Right atrium auricular region (tissue), 2 donors: Measurements from ENCODE around the gene PPP1R14D. TPM values are rescaled to one million over a fixed set of nuclear protein-coding genes. Genes with fewer than 3 reads are reported as not detected.

Experiments used
- DNase-seq: peaks from one replicate; pipeline ENCODE4 v3.0.0-alpha.2; 2019; ENCODE audit warnings: low spot score
- H3K27ac ChIP-seq, 2 donors: fragments of 200-600 bp; sonication (generic); 1 replicate in 1 of 2; 2 replicates in 1 of 2; pipeline ENCODE4 v1.5.1; 2016 to 2019
- H3K27me3 ChIP-seq, 2 donors: fragments of 200-600 bp; sonication (generic); one replicate each; pipeline versions ENCODE4 v1.5.1 to v1.6.0; 2017 to 2019
- H3K36me3 ChIP-seq: fragments of 200-600 bp; sonication (generic); one replicate; pipeline ENCODE4 v1.5.1; 2016
- H3K4me1 ChIP-seq, 2 donors: fragments of 200-600 bp; sonication (generic); one replicate each; pipeline versions ENCODE4 v1.5.1 to v1.6.0; 2017 to 2019
- H3K4me3 ChIP-seq, 2 donors: fragments of 200-600 bp; sonication (generic); 1 replicate in 1 of 2; 2 replicates in 1 of 2; pipeline ENCODE4 v1.5.1; 2017 to 2019; ENCODE audit warnings: mild to moderate bottlenecking in 1 of 2, moderate library complexity in 1 of 2
- H3K9me3 ChIP-seq, 2 donors: fragments of 200-600 bp; sonication (generic); one replicate each; pipeline ENCODE4 v1.5.1; 2019
- total RNA-seq, 2 donors: library from RNA; depleted of rRNA; stranded (reverse); fragments of >200 nt; gene quantifications; one replicate each; pipeline ENCODE4 v1.1.0, GENCODE V29; 2016
- TF ChIP-seq, protein P1 (sequence below), 2 donors: fragments of 200-600 bp; sonication (generic); IDR thresholded peaks; one replicate each; pipeline ENCODE4 v1.5.1; 2019; ENCODE audit warnings: antibody characterized with exemption in 2 of 2

PPP1R14D gene
- total RNA-seq, 2 donors from 2014 or later: not detected

DNA sequence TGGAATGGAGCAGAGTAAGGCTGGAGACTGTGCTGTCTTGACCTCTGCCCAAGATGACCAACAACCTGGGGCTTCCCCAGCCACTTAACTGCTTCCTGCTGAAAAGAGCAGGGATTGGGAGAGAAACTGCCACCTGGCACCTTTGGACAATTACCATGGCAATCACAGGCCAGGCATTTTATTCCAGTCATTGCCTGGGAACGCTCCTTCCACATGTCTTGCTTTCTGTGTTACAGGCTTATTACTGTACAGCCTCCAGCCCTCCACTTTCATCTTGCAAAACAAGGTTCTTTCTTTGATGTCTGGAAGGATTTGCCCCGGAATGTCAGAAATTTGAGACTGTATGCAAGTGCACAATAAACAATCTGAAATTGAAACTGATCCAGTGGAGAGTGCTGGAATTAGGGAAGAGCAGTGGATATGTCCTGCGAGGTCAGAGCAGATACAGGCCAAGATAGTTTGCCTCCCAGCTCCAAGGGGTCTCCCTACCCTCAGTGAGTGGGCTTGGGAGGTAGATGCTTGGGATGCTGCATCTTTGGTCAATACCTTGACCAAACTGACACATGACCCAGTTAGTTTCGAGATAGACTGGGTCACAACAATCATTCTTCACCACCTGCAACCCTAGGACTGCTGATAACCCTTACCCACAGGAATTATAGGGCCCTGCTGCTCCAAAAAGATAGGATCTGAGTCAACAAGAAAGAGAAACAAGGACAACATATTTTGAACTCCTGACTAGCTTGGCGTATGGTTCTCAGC lies 2.7 kb downstream of the PPP1R14D start:
- Histone ChIP-seq H3K36me3 (no peaks in the 10 kb centered on the region), H3K4me1 (no peaks in the 10 kb centered on the region), H3K27ac (no peak overlapping the region), H3K27me3 (no peaks in the 10 kb centered on the region), H3K9me3 (no peaks in the 10 kb centered on the region), H3K4me3 (no peak overlapping the region)
- DNase-seq: no peak
- TF ChIP-seq, protein P1, sequence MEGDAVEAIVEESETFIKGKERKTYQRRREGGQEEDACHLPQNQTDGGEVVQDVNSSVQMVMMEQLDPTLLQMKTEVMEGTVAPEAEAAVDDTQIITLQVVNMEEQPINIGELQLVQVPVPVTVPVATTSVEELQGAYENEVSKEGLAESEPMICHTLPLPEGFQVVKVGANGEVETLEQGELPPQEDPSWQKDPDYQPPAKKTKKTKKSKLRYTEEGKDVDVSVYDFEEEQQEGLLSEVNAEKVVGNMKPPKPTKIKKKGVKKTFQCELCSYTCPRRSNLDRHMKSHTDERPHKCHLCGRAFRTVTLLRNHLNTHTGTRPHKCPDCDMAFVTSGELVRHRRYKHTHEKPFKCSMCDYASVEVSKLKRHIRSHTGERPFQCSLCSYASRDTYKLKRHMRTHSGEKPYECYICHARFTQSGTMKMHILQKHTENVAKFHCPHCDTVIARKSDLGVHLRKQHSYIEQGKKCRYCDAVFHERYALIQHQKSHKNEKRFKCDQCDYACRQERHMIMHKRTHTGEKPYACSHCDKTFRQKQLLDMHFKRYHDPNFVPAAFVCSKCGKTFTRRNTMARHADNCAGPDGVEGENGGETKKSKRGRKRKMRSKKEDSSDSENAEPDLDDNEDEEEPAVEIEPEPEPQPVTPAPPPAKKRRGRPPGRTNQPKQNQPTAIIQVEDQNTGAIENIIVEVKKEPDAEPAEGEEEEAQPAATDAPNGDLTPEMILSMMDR (IDR thresholded peaks at IDR 0.05): no peak

DNA sequence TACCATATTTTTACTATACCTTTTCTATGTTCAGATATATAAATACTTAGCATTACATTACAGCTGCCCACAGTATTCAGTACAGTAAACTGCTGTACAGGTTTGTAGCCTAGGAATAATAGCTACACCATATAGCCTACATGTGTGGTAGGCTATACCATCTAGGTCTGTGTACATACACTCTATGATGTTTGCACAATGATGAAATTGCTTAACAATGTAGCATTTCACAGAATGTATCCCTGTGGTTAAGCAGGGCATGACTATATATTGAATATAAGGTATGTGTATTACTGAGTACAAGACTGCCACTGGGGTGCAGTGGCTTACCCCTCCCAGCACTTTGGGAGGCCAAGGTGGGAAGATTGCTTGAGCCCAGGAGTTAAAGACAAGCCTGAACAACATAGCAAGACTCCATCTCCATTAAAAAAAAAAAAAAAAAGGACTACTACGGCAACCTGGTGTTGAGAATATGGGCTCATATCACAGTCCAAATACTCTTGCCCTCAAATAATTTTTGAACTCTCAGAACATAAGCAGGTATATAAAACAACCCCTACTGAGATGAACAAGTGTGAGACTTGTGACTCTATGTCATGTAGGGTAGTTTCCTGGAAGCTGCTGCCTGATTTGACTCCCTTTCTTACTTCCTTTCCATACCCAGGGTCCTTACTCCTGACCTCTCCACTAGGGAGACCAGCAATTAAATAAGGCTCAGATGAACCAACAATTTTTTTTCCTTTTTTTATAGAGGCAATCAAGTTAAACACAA lies 4.8 kb downstream of the PPP1R14D start:
- Histone ChIP-seq H3K4me1 (no peaks in the 10 kb centered on the region), H3K4me3 (no peak overlapping the region), H3K27me3 (no peaks in the 10 kb centered on the region), H3K27ac (no peak overlapping the region), H3K9me3 (no peaks in the 10 kb centered on the region), H3K36me3 (no peaks in the 10 kb centered on the region)
- no peak for DNase-seq
- TF ChIP-seq, protein P1 (IDR thresholded peaks at IDR 0.05): no peak

DNA sequence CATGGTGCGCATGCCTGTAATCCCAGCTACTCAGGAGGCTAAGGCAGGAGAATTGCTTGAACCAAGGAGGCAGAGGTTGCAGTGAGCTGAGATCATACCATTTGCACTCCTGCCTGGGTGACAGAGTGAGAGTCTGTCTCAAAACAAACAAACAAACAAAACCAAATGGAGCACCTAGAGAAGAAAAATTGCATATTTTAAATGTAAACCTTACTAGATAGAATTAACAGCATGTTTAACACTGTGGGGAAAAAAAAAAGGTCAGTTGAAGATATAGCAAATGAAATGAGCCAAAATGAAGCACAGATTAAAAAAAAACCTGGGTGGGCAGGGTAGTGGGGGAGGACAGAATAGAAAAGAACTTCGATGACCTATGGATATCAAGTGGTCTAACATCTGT lies 7.3 kb downstream of the PPP1R14D start:
- TF ChIP-seq, protein P1 (IDR thresholded peaks at IDR 0.05): no peak
- H3K9me3 ChIP-seq: no peaks in the 10 kb centered on the region

DNA sequence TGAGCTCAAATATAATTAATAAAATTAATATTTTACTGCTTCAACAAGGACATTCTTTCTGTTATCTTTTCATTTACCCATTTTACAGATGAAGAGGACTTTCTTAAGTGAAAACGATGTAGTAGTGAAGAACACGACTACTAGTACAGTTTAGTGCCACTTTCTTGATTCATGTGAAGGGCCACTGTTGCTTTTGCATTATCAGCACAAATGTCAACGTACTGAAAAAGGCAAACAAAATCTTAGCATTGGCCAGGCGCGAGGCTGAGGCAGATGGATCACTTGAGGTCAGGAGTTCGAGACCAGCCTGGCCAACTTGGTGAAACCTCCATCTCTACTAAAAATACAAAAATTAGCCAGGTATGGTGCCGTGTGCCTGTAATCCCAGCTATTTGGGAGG lies 9.5 kb downstream of the PPP1R14D start:
- no peak overlapping the region for H3K4me3 ChIP-seq
- H3K27me3 ChIP-seq: no peaks in the 10 kb centered on the region
- no peaks in the 10 kb centered on the region for H3K4me1 ChIP-seq
- TF ChIP-seq, protein P1 (IDR thresholded peaks at IDR 0.05): no peak
- peaks cover 9% of the 10 kb centered on the region for H3K36me3 ChIP-seq
- H3K9me3 ChIP-seq: no peaks in the 10 kb centered on the region
- H3K27ac ChIP-seq: no peak overlapping the region
- no peak for DNase-seq

More for the DNA sequence above, 7.3 kb downstream of the PPP1R14D start:
- no peaks in the 10 kb centered on the region for H3K36me3 ChIP-seq
- no peaks in the 10 kb centered on the region for H3K27me3 ChIP-seq
- H3K4me1 ChIP-seq: no peaks in the 10 kb centered on the region
- no peak for DNase-seq
- H3K27ac ChIP-seq: no peak overlapping the region
- H3K4me3 ChIP-seq: no peak overlapping the region

DNA sequence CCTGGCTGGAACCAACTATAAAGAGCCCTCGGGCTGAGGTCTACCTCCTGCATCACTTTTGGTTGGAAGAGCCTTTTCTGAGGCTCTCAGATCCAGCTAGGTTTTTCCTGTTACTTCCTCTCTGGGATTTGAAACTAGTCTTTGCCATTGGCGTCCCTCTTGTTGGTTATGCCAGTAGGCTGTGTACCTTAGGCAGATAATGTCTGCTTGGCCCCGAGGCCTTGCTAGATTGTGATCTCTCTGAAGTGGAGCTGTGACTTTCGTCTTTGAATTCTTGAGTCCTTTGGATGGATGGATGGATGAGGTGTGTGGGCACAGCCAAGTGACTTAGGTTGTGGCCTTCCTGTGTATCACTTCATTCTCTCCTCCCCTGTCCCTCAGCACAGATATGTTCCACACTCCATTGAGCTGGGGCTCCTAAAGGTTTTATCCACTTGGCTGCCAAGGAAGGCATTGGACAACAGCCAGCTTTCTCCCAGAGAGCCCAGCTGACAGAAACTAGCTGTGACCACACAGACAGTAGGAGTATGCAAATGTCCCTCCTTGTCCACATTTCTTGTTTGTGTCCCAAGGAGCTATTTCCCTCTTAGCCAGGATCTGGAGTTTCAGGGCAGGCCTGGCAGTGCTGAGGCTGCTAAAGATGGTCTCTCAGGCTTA lies 13.3 kb downstream of the PPP1R14D start:
- Histone ChIP-seq H3K36me3 (peaks cover 28% of the 10 kb centered on the region), H3K4me3 (no peak overlapping the region), H3K9me3 (no peaks in the 10 kb centered on the region), H3K4me1 (no peaks in the 10 kb centered on the region), H3K27ac (no peak overlapping the region), H3K27me3 (no peaks in the 10 kb centered on the region)
- DNase-seq: no peak
- TF ChIP-seq, protein P1 (IDR thresholded peaks at IDR 0.05): no peak
